ENCODE results near the gene FAM184A. TPM values are rescaled to one million over a fixed set of nuclear protein-coding genes. Genes with fewer than 3 reads are reported as not detected.

FAM184A gene
- total RNA-seq, 2 experiments from 2014 or later: 3.0 TPM

DNA sequence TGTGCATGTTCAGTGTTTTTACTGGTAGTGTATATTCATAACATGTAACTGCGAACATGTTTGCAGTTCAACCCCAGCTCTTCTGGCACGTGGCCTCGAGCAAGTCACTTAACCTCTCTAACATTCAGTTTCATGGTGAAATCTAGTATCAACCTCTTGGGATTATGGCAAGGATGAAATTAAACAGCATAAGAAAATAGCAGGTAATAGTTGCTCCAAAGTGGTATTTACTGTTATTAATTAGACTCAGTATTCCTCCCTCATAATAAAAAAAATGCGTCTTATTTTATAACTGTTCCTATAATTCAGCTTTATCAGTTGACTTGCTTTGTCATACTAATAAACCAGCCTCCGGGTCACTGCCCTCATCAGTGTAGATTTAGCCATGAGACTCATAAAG, 15.0 kb downstream of the FAM184A start:
- ATAC-seq (ENCODE audit: low read depth) (no peak), DNase-seq (no peak)
- Mint-ChIP-seq H3K27ac (no peak overlapping the region), H3K36me3 (no peaks in the 10 kb centered on the region), H3K27me3 (no peaks in the 10 kb centered on the region), H3K9me3 (no peaks in the 10 kb centered on the region), H3K4me3 (no peak overlapping the region), H3K4me1 (no peaks in the 10 kb centered on the region)
- POLR2A ChIA-PET: no interaction called here

DNA sequence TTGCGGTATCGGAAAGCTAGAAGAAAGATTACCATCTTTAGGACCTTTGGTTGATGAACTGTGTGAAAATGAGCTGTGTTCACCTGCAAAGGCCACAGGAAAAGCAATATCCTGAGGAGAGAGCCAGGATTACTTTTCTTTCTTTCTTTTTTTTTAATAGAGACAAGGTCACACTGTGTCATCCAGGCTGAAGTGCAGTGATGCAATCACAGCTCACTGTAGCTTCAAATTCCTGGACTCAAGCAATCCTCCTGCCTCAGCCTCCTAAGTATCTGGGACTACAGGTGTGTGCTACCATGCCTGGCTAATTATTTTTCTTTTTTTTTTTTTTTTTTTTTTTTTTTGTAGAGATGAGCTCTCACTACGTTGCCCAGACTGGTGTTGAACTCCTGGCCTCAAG, 17.2 kb downstream of the FAM184A start:
- H3K27me3 Mint-ChIP-seq: no peaks in the 10 kb centered on the region
- no peak overlapping the region for H3K27ac Mint-ChIP-seq
- no peaks in the 10 kb centered on the region for H3K4me1 Mint-ChIP-seq

DNA sequence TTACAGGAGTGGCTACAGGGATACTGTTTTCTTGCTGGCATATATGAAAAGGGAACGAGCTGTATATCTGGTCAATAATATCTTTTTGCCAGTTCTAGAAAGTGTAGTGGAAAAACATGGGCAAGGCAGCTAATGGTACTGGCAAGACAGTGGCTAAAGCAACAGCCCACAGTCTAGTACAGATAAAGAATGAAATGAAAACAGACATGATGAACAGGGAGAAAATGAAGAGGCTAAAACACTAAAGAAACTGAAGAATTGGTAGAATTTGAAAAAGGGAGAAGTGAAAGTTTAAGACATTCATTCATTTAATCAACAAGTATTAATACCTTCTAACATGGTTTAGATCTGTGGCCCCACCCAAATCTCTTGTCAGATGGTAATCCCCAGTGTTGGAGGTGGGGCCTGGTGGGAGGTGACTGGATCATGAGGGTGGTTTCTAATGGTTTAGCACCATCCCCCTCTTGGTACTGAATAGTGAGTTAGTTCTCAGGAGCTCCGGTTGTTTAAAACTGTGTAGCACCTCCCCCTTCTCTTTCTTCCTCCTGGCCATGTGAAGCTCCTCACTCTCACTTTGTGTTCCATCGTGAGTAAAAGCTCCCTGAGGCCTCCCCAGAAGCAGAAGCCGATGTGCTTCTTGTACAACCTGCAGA, 18.1 kb downstream of the FAM184A start:
- no peak overlapping the region for H3K4me3 Mint-ChIP-seq
- H3K27ac Mint-ChIP-seq: no peak overlapping the region
- no peaks in the 10 kb centered on the region for H3K9me3 Mint-ChIP-seq
- ATAC-seq (ENCODE audit: low read depth): no peak
- POLR2A ChIA-PET: no interaction called here
- no peak for DNase-seq
- H3K4me1 Mint-ChIP-seq: no peaks in the 10 kb centered on the region
- no peaks in the 10 kb centered on the region for H3K27me3 Mint-ChIP-seq
- no peaks in the 10 kb centered on the region for H3K36me3 Mint-ChIP-seq

More for the DNA sequence above, 17.2 kb downstream of the FAM184A start:
- Mint-ChIP-seq H3K36me3 (no peaks in the 10 kb centered on the region), H3K4me3 (no peak overlapping the region), H3K9me3 (no peaks in the 10 kb centered on the region)
- POLR2A ChIA-PET: no interaction called here
- ATAC-seq (ENCODE audit: low read depth) (no peak), DNase-seq (no peak)

DNA sequence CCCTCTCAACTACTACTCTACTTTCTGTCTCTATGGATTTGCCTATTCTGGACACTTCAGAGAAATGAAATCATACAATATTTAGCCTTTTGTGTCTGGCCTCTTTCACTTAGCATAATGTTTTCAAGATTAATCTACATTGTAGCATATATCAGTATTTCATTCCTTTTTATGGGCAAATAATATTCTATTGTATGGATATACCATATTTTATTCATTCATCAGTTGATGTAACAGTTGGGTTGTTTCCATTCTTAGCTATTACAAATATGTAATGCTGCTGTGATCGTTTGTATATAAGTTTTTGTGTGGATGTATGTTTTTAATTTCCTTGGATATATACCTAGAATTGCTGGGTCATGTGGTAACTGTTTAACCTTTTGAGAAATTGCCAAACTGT, 23.4 kb downstream of the FAM184A start:
- POLR2A ChIA-PET: no interaction called here
- Mint-ChIP-seq H3K27ac (no peak overlapping the region), H3K27me3 (no peaks in the 10 kb centered on the region), H3K4me3 (no peak overlapping the region), H3K9me3 (peaks cover 3% of the 10 kb centered on the region), H3K4me1 (peaks cover 8% of the 10 kb centered on the region), H3K36me3 (no peaks in the 10 kb centered on the region)
- ATAC-seq (ENCODE audit: low read depth): no peak
- DNase-seq: no peak

- Mint-ChIP-seq H3K4me1 (peaks cover 8% of the 10 kb centered on the region), H3K27me3 (no peaks in the 10 kb centered on the region), H3K4me3 (no peak overlapping the region), H3K27ac (no peak overlapping the region), H3K36me3 (no peaks in the 10 kb centered on the region), H3K9me3 (peaks cover 9% of the 10 kb centered on the region)
- ATAC-seq (ENCODE audit: low read depth) (no peak), DNase-seq (no peak)
- POLR2A ChIA-PET: no interaction called here
Measured at GRCh38 chr6:119052987-119053386, 25.5 kb downstream of the FAM184A start.

- Mint-ChIP-seq H3K4me1 (peaks cover 8% of the 10 kb centered on the region), H3K27me3 (no peaks in the 10 kb centered on the region), H3K9me3 (peaks cover 10% of the 10 kb centered on the region), H3K4me3 (no peak overlapping the region), H3K27ac (no peak overlapping the region), H3K36me3 (no peaks in the 10 kb centered on the region)
- POLR2A ChIA-PET: no interaction called here
- DNase-seq (no peak), ATAC-seq (ENCODE audit: low read depth) (peak; percentile 54)
Measured at GRCh38 chr6:119052292-119052889, 26.1 kb downstream of the FAM184A start.

DNA sequence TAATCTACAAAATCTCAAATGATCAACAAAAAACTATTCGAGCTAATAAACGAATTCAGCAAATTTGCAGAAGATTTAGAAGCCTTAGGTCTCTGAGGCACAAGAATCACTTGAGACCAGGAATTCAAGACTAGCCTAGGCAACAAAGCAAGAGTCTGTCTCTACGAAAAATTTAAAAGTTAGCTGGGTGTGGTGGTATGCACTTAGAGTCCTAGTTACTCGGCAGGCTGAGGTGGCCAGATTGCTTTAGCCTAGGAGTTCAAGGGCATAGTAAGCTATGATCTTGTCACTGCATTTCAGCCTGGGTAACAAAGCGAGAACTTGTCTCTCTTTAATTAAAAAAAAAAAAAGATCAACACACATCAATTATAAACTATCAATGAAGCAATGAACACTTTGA, 34.2 kb downstream of the FAM184A start:
- DNase-seq (no peak), ATAC-seq (ENCODE audit: low read depth) (no peak)
- H3K4me3 Mint-ChIP-seq: no peak overlapping the region
- POLR2A ChIA-PET: no interaction called here
- peaks cover 1% of the 10 kb centered on the region for H3K36me3 Mint-ChIP-seq
- H3K9me3 Mint-ChIP-seq: peaks cover 5% of the 10 kb centered on the region
- peaks cover 2% of the 10 kb centered on the region for H3K27me3 Mint-ChIP-seq
- no peak overlapping the region for H3K27ac Mint-ChIP-seq
- H3K4me1 Mint-ChIP-seq: peaks cover 3% of the 10 kb centered on the region

DNA sequence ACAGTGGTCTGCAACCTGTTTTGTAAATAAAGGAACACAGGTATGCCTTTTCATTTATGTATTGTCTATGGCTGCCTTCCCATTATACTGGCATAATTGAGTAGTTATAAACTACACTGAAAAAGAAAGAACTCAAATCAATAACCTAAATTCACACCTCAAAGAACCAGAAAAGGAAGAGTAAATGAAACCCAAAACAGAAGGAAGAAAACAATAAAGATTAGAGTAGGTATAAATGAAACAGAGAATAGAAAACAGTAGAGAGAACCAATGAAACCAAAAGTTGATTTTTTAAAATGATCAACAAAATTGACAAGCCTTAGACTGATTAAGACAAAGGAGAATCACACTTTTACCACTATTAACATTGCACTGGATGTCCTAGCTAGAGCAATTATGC, 34.7 kb downstream of the FAM184A start:
- Mint-ChIP-seq H3K27ac (no peak overlapping the region), H3K4me1 (peaks cover 3% of the 10 kb centered on the region), H3K36me3 (peaks cover 1% of the 10 kb centered on the region), H3K9me3 (peaks cover 5% of the 10 kb centered on the region), H3K4me3 (no peak overlapping the region), H3K27me3 (peaks cover 2% of the 10 kb centered on the region)
- ATAC-seq (ENCODE audit: low read depth): no peak
- no peak for DNase-seq
- POLR2A ChIA-PET: no interaction called here

DNA sequence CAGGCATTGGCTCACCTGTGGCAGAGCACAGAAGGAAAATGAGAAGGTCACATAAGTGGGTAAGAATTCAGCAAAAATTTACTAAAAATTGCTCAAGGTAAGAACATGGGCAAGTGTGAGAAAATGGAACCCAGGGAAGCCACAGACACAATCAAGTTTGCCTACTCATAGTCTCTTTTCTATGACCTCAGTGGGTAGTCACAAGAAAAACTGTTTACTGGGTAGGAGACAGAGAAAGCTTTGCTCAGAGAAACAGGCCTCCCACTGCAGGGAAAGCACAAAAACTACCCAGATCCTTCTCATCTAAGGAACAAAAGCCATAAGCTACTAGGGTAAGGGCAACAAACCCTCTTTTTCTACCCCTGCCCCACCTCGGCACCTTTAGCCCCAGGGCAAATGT, 35.2 kb downstream of the FAM184A start:
- POLR2A ChIA-PET: no interaction called here
- Mint-ChIP-seq H3K27me3 (peaks cover 2% of the 10 kb centered on the region), H3K9me3 (peaks cover 3% of the 10 kb centered on the region), H3K36me3 (peaks cover 1% of the 10 kb centered on the region), H3K4me1 (peaks cover 3% of the 10 kb centered on the region), H3K4me3 (no peak overlapping the region), H3K27ac (no peak overlapping the region)
- DNase-seq: no peak
- ATAC-seq (ENCODE audit: low read depth): no peak

DNA sequence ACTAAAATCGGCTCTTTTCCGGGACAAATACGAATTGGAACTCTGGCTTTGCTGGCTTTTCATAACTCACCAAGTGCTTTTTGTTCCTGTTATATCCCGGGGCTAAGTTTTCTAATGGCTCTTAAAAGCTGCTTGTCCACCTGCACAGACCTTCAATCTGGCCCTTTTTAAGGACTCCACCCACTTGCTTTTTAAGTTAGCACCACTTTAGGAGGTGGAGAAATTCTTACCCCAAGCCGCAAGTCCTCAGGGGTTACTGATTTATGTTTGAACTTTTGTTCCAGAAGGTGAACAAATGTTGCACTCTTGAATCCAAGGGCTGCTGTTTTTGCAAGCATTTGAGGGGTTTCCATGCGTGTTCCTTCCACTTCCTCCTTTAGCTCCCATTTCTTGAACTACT, 37.8 kb downstream of the FAM184A start:
- peaks cover 3% of the 10 kb centered on the region for H3K36me3 Mint-ChIP-seq
- ATAC-seq (ENCODE audit: low read depth) (no peak), DNase-seq (no peak)
- POLR2A ChIA-PET: no interaction called here
- H3K27ac Mint-ChIP-seq: no peak overlapping the region
- H3K9me3 Mint-ChIP-seq: no peaks in the 10 kb centered on the region
- H3K27me3 Mint-ChIP-seq: peaks cover 2% of the 10 kb centered on the region
- H3K4me3 Mint-ChIP-seq: no peak overlapping the region
- peaks cover 3% of the 10 kb centered on the region for H3K4me1 Mint-ChIP-seq

DNA sequence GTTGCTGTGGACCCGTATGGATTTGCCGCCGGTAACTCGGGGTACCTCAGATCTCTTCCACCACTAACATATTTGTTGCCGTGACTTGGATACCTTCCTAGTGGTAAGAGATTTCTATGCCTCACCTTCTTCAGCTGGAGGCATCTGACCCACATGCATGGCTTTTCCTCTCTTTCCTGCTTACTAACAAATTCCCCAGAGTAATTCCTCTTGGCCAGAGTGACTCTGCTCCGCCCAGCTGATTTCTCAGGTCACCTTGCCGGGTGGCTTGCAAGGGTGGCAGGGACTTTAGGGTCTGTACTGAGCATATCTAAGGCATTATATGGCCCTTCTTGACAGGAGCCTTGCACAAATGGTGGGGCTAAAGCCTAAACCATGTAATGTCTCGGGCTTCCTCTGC, 38.2 kb downstream of the FAM184A start:
- Mint-ChIP-seq H3K9me3 (no peaks in the 10 kb centered on the region), H3K4me3 (no peak overlapping the region), H3K27ac (no peak overlapping the region), H3K27me3 (peaks cover 5% of the 10 kb centered on the region), H3K4me1 (peaks cover 3% of the 10 kb centered on the region), H3K36me3 (peaks cover 3% of the 10 kb centered on the region)
- DNase-seq (no peak), ATAC-seq (ENCODE audit: low read depth) (no peak)
- POLR2A ChIA-PET: no interaction called here

DNA sequence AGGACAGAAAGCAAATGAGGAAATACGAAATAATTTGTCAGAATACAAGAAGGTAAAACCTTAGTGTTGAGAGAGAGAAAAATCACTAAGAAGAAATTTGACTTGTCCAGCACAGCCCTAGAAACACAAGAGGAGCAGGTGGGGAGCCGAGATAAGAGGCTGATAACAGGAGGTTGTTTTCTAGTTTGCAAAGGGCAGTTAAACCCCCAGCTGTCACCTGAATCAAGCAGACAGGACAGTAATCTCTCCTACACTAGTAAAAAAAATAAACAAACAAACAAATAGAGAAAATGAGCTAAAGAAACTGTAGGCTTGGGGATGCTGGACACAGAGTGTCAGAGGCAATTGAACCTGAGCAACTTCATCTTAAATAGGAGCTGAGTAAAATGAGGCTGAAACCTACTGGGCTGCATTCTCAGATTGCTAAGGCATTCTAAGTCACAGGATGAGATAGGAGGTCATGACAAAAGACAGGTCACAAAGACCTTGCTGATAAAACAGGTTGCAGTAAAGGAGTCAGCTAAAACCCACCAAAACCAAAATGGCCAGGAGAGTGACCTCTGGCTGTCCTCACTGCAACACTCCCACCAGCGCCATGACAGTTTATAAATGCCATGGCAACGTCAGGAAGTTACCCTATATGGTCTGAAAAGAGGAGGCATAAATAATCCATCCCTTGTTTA, 40.4 kb downstream of the FAM184A start:
- H3K4me1 Mint-ChIP-seq: no peaks in the 10 kb centered on the region
- H3K4me3 Mint-ChIP-seq: no peak overlapping the region
- POLR2A ChIA-PET: no interaction called here

DNA sequence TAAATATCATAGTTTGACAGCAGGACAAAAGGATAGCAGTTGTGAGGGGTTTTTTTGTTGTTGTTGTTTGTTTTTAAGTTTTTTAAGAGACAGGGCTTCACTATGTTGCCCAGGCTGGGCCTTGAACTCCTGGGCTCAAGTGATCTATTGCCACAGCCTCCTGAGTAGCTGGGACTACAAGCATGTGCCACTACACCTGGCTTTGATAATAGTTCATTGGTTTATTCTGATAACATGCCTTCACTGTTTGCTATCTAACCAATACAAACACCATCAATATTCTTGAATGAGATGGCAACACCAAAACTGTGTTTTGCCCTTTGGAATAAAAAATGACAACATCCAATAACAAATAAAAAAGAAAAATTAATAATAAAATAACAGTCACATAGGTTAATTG, 41.2 kb downstream of the FAM184A start:
- peaks cover 1% of the 10 kb centered on the region for H3K36me3 Mint-ChIP-seq
- no peaks in the 10 kb centered on the region for H3K4me1 Mint-ChIP-seq
- H3K9me3 Mint-ChIP-seq: no peaks in the 10 kb centered on the region
- no peak overlapping the region for H3K27ac Mint-ChIP-seq
- H3K4me3 Mint-ChIP-seq: no peak overlapping the region
- ATAC-seq (ENCODE audit: low read depth) (no peak), DNase-seq (no peak)
- H3K27me3 Mint-ChIP-seq: peaks cover 5% of the 10 kb centered on the region
- POLR2A ChIA-PET: no interaction called here

More for the DNA sequence above, 40.4 kb downstream of the FAM184A start:
- DNase-seq: no peak
- ATAC-seq (ENCODE audit: low read depth): no peak
- H3K9me3 Mint-ChIP-seq: no peaks in the 10 kb centered on the region
- H3K27ac Mint-ChIP-seq: no peak overlapping the region
- peaks cover 5% of the 10 kb centered on the region for H3K27me3 Mint-ChIP-seq
- peaks cover 1% of the 10 kb centered on the region for H3K36me3 Mint-ChIP-seq

GRCh38 chr6:119036081-119036480, 42.4 kb downstream of the FAM184A start:
- POLR2A ChIA-PET: no interaction called here
- no peaks in the 10 kb centered on the region for H3K9me3 Mint-ChIP-seq
- ATAC-seq (ENCODE audit: low read depth) (no peak), DNase-seq (no peak)
- no peak overlapping the region for H3K4me3 Mint-ChIP-seq
- H3K4me1 Mint-ChIP-seq: no peaks in the 10 kb centered on the region
- peaks cover 1% of the 10 kb centered on the region for H3K36me3 Mint-ChIP-seq
- H3K27me3 Mint-ChIP-seq: peaks cover 5% of the 10 kb centered on the region
- no peak overlapping the region for H3K27ac Mint-ChIP-seq

Data from activated naive CD8-positive, alpha-beta T cell treated with anti-CD3 and anti-CD28 coated beads, Interleukin-2, amount 10 ng/mL, durations not matched to agents 7 days and 5 days (primary cell).